ENCODE measurements around the gene ZNF320. TPM values are rescaled to one million over a fixed set of nuclear protein-coding genes. Genes with fewer than 3 reads are reported as not detected.
"Not testable (repeated sequence)": the region's sequence is repeated elsewhere in the genome, so short reads cannot be mapped to it uniquely, and the experiment has no call there.

Gene ZNF320
- total RNA-seq, 4 donors from 2014 or later: 1.5 to 32.4 (median 20.1) TPM

DNA sequence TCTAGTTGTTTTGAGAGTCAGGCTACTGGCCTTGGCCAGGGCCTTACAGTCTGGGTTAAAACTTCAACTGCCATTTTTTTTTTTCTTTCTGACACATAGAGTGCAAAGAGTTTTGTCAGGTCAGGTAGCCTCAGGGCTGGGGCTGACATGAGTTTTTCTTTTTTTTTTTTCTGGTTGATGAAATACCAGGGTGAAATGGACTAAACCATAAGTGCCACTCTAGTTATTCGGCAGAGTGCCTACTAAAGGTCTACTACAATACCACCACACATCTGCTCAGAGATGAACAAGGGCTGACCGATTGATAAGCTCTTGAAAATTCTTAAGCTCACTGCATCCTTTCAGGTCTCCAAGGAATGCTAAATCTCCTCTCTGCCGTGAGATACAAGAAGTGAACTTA is 4.4 kb upstream of the ZNF320 start:
- peaks cover 0 to 9% (median 1%) of the 10 kb centered on the region in 4 donors for H3K4me1 ChIP-seq
- DNase-seq (ENCODE audit: low spot score in 2 of 2): no peak
- TF ChIP-seq POLR2A (IDR thresholded peaks at IDR 0.05): no peak
- TF ChIP-seq, protein P1, sequence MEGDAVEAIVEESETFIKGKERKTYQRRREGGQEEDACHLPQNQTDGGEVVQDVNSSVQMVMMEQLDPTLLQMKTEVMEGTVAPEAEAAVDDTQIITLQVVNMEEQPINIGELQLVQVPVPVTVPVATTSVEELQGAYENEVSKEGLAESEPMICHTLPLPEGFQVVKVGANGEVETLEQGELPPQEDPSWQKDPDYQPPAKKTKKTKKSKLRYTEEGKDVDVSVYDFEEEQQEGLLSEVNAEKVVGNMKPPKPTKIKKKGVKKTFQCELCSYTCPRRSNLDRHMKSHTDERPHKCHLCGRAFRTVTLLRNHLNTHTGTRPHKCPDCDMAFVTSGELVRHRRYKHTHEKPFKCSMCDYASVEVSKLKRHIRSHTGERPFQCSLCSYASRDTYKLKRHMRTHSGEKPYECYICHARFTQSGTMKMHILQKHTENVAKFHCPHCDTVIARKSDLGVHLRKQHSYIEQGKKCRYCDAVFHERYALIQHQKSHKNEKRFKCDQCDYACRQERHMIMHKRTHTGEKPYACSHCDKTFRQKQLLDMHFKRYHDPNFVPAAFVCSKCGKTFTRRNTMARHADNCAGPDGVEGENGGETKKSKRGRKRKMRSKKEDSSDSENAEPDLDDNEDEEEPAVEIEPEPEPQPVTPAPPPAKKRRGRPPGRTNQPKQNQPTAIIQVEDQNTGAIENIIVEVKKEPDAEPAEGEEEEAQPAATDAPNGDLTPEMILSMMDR (IDR thresholded peaks at IDR 0.05): no peak
- no peak for TF ChIP-seq EP300 (IDR thresholded peaks at IDR 0.05)
- 64 to 91% methylated on average over 3 of the region's 3 CpGs for WGBS, 2 donors
- H3K27ac ChIP-seq: no peak overlapping the region
- H3K36me3 ChIP-seq: peaks cover 0 to 11% (median 2%) of the 10 kb centered on the region in 3 donors
- H3K4me3 ChIP-seq: no peak overlapping the region
- H3K9me3 ChIP-seq: peaks cover 0 to 9% (median 2%) of the 10 kb centered on the region in 4 donors
- H3K27me3 ChIP-seq: no peaks in the 10 kb centered on the region

DNA sequence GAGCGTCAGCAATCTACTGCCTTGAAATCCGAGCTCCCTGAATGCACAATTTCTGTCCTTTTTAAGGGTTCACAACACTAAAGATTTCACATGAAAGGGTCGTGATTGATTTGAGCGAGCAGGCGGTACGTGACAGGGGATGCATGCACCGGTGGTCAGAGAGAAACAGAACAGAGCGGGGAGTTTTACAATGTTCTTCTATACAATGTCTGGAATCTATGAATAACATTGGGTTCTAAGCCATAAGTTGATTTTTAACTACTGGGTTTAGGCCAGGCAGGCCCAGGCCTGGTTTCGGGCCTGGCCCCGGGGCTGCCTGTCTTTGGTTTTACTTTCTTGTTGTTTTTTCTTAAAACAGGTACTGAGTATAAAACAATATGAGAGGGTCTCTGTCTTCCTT is 1.2 kb upstream of the ZNF320 start:
- H3K4me3 ChIP-seq; H3K27me3 ChIP-seq; DNase-seq (ENCODE audit: low spot score in 2 of 2); H3K9me3 ChIP-seq: not testable (repeated sequence)
- Histone ChIP-seq H3K36me3 (peaks cover 0 to 19% (median 0%) of the 10 kb centered on the region in 3 donors), H3K27ac (peak overlapping the region in 1 of 4 donors; percentile 93), H3K4me1 (peaks cover 0 to 20% (median 9%) of the 10 kb centered on the region in 4 donors)
- WGBS, 2 donors: 90% methylated on average over 10 of the region's 10 CpGs

DNA sequence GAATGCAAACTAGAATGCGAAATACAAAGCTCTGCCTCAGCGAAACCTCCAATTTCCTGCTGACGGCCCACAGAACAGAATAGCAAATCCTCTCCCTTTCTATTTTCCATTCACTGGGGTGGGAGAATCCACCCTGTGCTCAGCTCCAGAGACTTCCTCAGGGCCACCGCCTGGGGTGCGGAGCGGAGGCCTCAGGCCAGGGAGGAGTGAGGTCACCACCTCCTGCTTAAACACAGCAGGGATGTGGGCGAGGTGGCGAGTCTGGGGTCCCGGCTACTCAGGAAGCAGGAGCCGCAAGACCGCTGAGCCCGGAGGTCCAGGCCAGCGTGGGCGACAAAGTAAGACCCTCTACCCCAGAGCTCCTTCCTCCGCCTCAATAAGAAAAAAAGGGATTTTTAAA is 666 bp upstream of the ZNF320 start:
- Histone ChIP-seq H3K9me3 (no peaks in the 10 kb centered on the region), H3K27ac (peak overlapping the region; percentile 83 to 93 (median 86)), H3K36me3 (peaks cover 0 to 24% (median 0%) of the 10 kb centered on the region in 3 donors), H3K4me1 (peaks cover 0 to 20% (median 9%) of the 10 kb centered on the region in 4 donors), H3K27me3 (no peaks in the 10 kb centered on the region), H3K4me3 (peak overlapping the region; percentile 64 to 91 (median 78))
- WGBS, 2 donors: 63 to 69% methylated on average over 15 of the region's 15 CpGs
- no peak for DNase-seq (ENCODE audit: low spot score in 2 of 2)
- TF ChIP-seq, protein P1 (IDR thresholded peaks at IDR 0.05): no peak
- TF ChIP-seq POLR2A (IDR thresholded peaks at IDR 0.05) (no peak), EP300 (IDR thresholded peaks at IDR 0.05) (no peak)

DNA sequence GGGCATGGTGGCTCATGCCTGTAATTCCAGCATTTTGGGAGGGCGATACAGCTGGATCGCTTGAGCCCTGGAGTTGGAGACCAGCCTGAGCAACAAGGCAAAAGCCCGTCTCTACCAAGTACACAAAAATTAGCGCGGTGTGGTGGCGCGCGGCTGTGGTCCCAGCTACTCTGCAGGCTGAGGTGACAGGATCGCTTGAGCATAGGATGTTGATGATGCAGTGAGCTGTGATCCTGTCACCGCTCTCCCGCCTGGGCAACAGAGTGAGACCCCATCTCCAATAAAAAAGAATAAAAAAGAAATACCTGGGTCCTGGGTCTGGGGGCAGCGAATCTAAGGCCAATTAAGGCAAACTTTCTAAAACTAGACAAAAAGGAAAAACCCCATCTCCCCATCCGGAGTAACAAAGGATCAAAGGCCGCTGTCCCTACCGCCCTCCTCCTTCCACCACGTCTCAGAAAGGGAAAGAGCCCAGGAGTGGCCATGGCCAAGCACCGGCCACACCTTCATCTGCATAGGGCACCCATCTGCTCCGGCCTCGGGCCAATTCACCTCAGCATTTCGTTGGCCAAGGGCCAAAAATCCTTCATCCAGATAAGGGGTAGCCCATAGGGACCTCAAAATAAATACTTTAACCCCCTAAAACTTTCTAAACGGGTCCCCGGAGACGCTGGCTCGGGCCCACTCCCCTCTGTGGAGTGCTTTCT is 851 bp downstream of the ZNF320 start:
- DNase-seq (ENCODE audit: low spot score in 2 of 2): peak in 1 of 2 donors; percentile 9
- peak overlapping the region; percentile 64 to 91 (median 78) for H3K4me3 ChIP-seq
- H3K9me3 ChIP-seq: no peaks in the 10 kb centered on the region
- no peaks in the 10 kb centered on the region for H3K27me3 ChIP-seq
- H3K27ac ChIP-seq: peak overlapping the region; percentile 83 to 93 (median 86)
- TF ChIP-seq POLR2A (IDR thresholded peaks at IDR 0.05) (no peak), EP300 (IDR thresholded peaks at IDR 0.05) (no peak)
- TF ChIP-seq, protein P1 (IDR thresholded peaks at IDR 0.05): no peak
- H3K4me1 ChIP-seq: peaks cover 0 to 20% (median 9%) of the 10 kb centered on the region in 4 donors
- WGBS, 2 donors: 44 to 47% methylated on average over 24 of the region's 24 CpGs
- H3K36me3 ChIP-seq: peaks cover 0 to 37% (median 0%) of the 10 kb centered on the region in 3 donors

DNA sequence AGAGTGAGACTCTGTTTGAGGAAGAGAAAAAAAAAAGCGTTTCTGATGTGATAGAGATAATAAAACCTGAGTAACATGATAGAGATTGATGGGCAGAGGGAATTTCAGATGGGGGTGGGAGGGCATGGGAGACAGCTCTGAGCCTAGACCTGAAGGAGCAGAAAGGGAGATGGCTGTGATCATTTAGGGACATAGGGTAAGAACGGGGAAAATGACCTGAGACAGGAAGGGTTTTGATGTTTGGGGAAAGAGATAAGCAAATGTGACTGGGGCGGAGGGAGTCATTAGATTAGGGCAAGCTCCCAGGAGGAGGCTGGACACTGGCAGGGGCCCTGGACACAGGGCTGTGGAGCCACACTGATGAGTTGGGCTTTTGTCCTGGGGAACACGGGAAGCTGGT is 6.1 kb downstream of the ZNF320 start:
- 45 to 68% methylated on average over 4 of the region's 4 CpGs for WGBS, 2 donors
- H3K36me3 ChIP-seq: peaks cover 3 to 85% (median 8%) of the 10 kb centered on the region in 3 donors

More for the DNA sequence above, 6.1 kb downstream of the ZNF320 start:
- no peak overlapping the region for H3K4me3 ChIP-seq
- no peak for DNase-seq (ENCODE audit: low spot score in 2 of 2)
- TF ChIP-seq, protein P1 (IDR thresholded peaks at IDR 0.05): no peak
- TF ChIP-seq POLR2A (IDR thresholded peaks at IDR 0.05): no peak
- TF ChIP-seq EP300 (IDR thresholded peaks at IDR 0.05): no peak
- H3K27ac ChIP-seq: no peak overlapping the region
- no peaks in the 10 kb centered on the region for H3K9me3 ChIP-seq
- no peaks in the 10 kb centered on the region for H3K27me3 ChIP-seq
- H3K4me1 ChIP-seq: peaks cover 0 to 5% (median 3%) of the 10 kb centered on the region in 4 donors
